HG02759 (cell line): Measurements from ENCODE around the gene KRT25.

Experiments used
- ATAC-seq: cut with Tn5 transposase; IDR thresholded peaks from one replicate; pipeline ENCODE4 v1.9.1; 2021; ENCODE audit warnings: mild to moderate bottlenecking, moderate library complexity; ENCODE audit not compliant: unreplicated experiment

The KRT25 gene, protein sequence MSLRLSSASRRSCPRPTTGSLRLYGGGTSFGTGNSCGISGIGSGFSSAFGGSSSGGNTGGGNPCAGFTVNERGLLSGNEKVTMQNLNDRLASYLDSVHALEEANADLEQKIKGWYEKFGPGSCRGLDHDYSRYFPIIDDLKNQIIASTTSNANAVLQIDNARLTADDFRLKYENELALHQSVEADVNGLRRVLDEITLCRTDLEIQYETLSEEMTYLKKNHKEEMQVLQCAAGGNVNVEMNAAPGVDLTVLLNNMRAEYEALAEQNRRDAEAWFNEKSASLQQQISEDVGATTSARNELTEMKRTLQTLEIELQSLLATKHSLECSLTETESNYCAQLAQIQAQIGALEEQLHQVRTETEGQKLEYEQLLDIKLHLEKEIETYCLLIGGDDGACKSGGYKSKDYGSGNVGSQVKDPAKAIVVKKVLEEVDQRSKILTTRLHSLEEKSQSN

GRCh38 chr17:40755231-40755630 lies at the start of gene KRT25:
Gene KRT25 (minus strand): TSS chr17:40755331. CDS start chr17:40755271, 60 bp downstream.
- ATAC-seq, result no peak

- ATAC-seq, result peak; percentile 45
Measured at GRCh38 chr17:40803617-40804082, 48.5 kb upstream of the KRT25 start.

GRCh38 chr17:40801157-40801556 lies 46.0 kb upstream of the KRT25 start:
- no peak for ATAC-seq

DNA sequence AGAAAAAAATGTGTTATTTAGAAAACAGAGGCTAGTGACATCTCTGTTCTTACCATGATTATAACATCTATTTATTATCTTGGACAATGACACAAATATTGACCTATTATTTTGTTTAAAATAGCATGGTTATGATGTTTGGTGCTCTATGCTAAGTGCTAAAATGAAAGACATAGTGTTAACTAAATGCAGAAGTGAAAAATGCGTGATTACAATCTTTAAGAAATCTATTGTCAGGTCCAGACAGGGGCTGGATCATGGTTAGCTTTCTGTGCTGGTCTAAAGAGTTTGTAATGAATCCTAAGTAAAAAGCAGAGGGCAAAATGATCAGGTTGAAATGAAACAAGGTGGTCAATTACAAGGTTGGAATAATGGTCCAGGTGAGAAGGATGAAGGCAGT lies 45.2 kb upstream of the KRT25 start:
- no peak for ATAC-seq

DNA sequence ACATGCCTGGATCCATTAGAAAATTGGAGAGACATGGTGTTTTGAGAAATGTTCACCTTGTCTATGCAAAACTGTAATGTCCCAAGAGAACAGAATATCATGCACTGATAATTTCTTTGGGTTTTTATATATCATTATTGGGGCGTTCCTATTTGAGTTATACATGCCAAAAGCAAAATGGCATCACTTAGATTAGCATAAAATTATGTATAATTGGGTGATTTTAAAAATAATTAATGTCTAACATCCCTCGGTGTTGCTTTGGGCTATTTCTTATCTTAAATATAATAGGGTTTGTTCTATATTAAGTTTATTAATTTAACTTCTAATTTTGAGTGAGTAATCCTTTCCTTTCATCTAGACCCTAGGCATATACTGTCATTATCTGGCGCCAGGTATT lies 44.7 kb upstream of the KRT25 start, which contains the start of gene KRT28:
Gene KRT28, minus strand, starts transcription at position 101 of the 400 bp plus-strand sequence. Its CDS starts 66 bp downstream, at position 35.
- no peak for ATAC-seq

DNA sequence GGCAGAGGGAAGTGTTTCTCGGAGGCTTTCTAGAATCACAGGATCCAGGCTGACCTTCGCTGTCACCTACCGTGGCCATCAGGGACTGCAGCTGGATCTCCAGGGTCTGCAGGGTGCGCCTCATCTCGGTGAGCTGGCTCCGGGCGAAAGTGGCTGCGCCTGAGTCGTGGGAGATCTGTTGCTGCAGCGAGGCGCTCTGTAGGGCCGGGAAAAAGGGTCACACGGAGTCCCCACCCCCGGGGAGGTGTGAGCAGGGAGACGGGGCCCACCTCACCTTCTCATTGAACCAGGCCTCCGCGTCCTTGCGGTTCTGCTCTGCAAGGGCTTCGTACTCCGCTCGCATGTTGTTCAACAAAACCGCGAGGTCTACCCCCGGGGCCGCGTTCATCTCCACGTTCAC lies 41.7 kb upstream of the KRT25 start:
- no peak for ATAC-seq

GRCh38 chr17:40795019-40795667 lies 40.0 kb upstream of the KRT25 start:
- ATAC-seq, result no peak

GRCh38 chr17:40794466-40794865 lies 39.3 kb upstream of the KRT25 start:
- ATAC-seq, result no peak

DNA sequence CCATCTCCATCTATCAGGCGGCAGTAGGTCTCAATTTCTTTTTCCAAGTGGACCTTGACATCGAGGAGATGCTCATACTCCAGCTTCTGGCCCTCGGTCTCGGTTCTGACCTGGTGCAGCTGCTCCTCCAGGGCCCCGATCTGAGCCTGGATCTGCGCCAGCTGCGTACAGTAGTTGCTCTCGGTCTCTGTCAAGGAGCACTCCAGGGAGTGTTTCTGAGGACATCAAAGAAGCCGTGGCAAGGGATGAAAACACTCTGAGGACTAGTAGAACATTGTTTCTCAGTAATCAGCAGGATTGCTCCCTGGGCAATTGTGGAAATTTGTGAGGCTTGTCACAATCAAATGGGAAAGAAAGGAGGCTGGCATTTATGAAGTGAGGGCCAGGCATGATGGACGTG lies 38.7 kb upstream of the KRT25 start:
- no peak for ATAC-seq

DNA sequence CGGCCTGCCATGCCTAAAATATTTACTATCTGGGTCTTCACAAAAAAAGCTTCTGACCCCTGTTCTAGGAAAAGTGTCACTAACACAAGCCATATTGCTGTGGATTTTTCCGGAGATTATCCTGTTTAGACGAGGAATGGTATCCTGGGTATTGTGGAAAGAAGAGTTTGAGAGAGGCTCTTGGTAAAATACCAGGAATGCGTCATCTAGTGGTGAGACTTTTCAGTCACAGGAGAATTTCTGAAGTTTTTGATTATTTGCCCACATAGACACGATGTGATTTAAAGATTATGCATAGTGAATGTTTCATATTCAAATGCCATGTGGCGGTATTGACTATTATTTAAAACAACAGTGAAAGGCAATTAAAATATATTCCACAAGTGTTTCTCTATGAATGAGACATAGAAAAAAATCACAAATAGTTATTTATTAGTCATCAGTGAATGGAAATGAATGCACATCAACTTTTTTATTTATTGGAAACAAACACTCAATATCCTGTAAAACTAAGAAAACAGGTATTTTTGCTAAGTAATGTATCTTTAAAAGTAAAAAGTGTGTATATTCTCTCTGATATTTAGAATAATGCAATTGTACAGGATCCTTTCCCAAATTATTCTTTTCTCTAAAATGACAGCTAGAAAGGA lies 36.8 kb upstream of the KRT25 start:
- no peak for ATAC-seq

DNA sequence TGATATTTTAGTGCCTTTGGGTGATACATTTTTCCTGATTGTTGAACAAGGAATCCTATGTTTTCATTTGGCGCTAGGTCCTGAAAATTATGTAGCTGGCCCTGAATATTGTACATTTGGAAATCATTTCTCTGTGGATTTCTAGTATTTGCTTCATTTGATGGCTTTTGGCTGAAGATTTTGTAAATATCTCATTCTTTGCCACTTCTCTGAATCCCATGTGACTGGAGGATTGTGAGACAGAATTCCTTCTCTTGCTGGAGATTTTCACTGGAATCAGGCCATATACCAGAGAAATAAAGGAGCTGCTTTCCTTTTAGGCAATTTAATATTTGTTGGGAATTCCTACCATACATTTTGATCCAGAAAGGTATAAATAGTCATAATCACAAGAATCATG lies 36.0 kb upstream of the KRT25 start:
- ATAC-seq, result no peak

GRCh38 chr17:40782450-40782849 lies 27.3 kb upstream of the KRT25 start, which contains the start of gene KRT27:
Gene KRT27 (minus strand): TSS chr17:40782550. CDS start chr17:40782493, 57 bp downstream.
- no peak for ATAC-seq

GRCh38 chr17:40779181-40779909 lies 24.2 kb upstream of the KRT25 start:
- ATAC-seq, result no peak

GRCh38 chr17:40778461-40778860 lies 23.3 kb upstream of the KRT25 start:
- no peak for ATAC-seq

- ATAC-seq, result no peak
Measured at GRCh38 chr17:40777971-40778370, 22.8 kb upstream of the KRT25 start.

DNA sequence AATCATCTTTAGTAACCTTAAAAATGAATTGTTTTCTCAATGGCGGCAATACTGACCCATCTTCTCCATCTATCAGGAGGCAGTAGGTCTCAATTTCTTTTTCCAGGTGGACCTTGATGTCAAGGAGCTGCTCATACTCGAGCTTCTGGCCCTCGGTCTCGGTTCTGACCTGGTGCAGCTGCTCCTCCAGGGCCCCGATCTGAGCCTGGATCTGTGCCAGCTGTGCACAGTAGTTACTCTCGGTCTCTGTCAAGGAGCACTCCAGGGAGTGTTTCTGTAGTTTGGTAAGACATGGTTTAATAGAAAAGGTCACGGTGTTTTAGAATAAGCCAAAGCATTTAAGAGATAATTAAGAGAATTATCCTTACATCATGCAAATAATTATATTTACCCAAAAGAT lies 22.3 kb upstream of the KRT25 start:
- ATAC-seq, result no peak

DNA sequence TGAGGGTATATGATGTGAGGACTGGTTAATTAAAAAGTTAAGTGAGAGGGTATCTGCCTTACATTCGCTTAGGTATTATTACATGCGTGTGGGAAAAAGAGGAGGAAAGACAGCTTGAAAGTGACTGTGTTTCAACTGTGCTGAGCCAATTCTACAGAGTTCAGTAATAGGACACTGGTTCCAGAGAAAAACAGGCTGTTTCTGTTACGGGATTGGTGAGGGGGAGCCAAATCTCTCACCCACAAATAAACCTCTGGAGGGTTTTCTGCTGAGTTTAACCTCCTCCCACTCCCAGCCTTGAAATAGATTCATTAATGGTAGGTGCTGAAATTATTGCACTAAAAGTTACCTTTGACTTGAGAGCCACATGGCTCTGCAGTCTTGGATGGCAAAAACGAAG lies 20.8 kb upstream of the KRT25 start:
- ATAC-seq, result no peak

GRCh38 chr17:40772101-40772500 lies 17.0 kb upstream of the KRT25 start, which contains the start of gene KRT26:
Gene KRT26 (minus strand): TSS chr17:40772201. CDS start chr17:40772113, 88 bp downstream.
- ATAC-seq, result no peak

DNA sequence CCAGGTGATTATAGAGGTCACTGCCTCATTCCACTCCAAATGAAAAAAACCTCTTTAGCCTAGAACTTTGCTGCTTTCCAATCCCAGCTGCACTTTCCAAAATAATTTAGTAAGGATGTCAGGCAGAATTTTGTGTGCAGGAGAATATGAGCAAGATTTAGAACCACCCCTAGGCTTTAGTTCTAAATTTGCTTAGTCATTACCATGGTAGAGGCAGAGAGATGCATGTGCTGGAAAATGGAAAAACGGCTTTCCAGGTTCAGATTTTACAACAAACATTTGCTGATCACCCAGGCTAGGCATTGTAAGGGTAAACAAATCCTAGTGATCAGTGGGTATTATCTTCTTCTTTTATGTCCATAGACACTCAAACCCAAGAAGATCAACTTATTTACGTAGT lies 10.5 kb upstream of the KRT25 start:
- ATAC-seq, result no peak

- no peak for ATAC-seq
Measured at GRCh38 chr17:40763752-40764151, 8.6 kb upstream of the KRT25 start.
